Fibroblast of mammary gland (primary cell): Measurements from ENCODE around the gene DCHS1.

Experiments
- DNase-seq: peaks from one replicate; pipeline ENCODE4 v3.0.0-alpha.2; 2010; ENCODE audit warnings: low read depth
- H3K4me3 ChIP-seq: 2 replicates; pipeline ENCODE4 v1.5.1; 2011; ENCODE audit warnings: low read depth, mild to moderate bottlenecking, low read length, moderate library complexity; ENCODE audit not compliant: control insufficient read depth
- TF ChIP-seq, protein P1 (sequence below): conservative IDR thresholded peaks from 2 replicates; pipeline ENCODE4 v1.5.1; 2011; ENCODE audit warnings: low read depth, low read length, inconsistent platforms; ENCODE audit not compliant: control insufficient read depth, insufficient read depth

DCHS1 gene

DNA sequence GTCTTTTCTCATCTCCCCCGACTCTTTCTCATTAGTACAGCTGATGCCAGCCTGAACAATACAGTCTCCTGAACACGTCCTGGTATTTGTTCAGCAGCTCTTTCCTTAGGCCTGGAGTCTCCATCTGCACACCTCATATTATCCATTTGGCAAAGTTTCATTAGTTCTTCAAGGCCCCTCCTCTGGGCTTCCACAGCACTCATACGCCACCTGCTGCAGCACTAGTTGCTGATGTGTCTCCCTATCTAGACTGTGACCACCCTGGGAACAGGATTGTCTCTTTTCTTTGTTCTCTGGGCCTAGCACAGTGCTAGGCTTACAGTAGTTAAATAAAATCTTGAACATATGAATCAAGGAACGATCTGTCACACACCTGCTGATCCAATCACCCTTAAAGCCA lies 17.2 kb downstream of the DCHS1 start:
- no peak overlapping the region for H3K4me3 ChIP-seq
- no peak for DNase-seq
- TF ChIP-seq, protein P1, sequence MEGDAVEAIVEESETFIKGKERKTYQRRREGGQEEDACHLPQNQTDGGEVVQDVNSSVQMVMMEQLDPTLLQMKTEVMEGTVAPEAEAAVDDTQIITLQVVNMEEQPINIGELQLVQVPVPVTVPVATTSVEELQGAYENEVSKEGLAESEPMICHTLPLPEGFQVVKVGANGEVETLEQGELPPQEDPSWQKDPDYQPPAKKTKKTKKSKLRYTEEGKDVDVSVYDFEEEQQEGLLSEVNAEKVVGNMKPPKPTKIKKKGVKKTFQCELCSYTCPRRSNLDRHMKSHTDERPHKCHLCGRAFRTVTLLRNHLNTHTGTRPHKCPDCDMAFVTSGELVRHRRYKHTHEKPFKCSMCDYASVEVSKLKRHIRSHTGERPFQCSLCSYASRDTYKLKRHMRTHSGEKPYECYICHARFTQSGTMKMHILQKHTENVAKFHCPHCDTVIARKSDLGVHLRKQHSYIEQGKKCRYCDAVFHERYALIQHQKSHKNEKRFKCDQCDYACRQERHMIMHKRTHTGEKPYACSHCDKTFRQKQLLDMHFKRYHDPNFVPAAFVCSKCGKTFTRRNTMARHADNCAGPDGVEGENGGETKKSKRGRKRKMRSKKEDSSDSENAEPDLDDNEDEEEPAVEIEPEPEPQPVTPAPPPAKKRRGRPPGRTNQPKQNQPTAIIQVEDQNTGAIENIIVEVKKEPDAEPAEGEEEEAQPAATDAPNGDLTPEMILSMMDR, result no peak

DNA sequence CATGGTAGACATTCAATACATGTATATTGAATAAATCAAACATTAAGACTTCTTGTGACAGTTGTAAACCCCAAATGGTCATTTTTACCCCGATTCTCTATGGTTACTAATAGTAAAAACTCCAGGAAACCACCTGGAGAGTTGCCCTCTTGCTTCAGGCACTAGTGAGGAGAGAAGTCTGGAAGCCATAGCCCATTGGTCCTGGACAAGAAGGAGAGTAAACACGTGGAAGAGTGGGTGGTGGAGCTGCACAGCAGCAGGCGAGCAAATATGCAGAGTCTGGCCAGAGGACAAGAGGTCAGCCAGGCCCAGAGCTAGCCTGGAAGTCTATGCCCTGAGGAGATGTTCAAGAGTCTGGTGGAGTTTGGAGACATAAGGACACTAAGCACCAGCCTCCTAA lies 17.7 kb downstream of the DCHS1 start:
- DNase-seq, result peak; percentile 88
- no peak overlapping the region for H3K4me3 ChIP-seq
- TF ChIP-seq, protein P1, result no peak

DNA sequence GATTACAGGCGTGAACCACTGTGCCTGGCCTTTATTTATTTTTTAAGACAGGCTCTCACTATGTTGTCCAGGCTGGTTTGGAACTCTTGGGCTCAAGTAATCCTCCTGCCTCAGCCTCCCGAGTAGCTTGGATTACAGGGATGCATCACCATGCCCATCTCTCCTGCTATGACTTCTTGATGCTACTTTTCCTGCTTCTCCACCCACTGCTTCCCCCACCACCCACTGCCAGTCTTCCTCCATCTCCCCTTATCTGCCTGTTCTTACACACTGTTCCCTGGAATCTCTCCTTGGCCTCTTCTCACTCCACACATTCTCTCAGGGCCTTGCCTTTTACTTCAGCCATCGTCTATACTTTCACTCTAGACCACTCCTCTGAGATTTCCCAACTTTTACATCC lies 19.1 kb downstream of the DCHS1 start:
- H3K4me3 ChIP-seq, result no peak overlapping the region
- TF ChIP-seq, protein P1, result no peak
- no peak for DNase-seq

DNA sequence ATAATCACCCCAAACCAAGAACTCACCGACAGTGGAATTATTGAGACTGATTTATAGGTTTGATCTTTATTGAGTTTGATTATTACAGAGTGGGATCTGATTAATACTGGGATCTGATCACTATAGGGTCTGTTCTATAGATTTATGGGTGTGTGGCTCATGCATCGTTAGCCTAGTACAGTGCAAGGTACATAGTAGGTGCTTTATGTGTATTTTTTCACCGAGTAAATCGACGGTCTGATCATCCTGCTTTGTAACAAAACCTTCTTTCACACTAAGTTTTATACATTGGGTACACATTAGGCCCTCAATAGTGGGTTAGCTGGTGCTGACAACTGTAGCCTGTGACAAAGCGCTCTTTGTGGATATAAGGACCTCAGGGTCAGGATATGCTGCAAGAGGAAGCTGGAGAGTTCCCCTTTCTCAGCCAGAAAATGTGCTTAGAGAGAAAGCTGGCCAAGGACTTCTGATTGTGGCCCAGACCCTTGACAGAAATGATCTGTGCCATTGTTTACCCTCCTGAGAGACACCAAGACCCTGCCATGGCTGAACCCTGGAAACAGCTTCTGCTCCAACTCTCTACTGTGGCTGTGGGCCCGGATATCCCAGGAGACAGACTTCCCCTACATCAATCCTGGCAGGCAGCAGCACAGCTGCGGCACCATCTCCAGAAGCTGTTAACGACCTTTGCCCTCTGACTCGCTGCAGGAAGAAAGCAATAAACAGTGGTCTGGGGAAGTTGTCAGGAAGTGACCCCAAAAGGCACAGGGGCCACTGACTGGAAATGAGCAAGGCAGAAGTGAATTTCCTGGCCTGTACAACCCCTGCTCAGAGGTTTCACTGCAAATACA lies 20.3 kb downstream of the DCHS1 start:
- DNase-seq, result peak; percentile 81
- TF ChIP-seq, protein P1, result no peak
- no peak overlapping the region for H3K4me3 ChIP-seq

DNA sequence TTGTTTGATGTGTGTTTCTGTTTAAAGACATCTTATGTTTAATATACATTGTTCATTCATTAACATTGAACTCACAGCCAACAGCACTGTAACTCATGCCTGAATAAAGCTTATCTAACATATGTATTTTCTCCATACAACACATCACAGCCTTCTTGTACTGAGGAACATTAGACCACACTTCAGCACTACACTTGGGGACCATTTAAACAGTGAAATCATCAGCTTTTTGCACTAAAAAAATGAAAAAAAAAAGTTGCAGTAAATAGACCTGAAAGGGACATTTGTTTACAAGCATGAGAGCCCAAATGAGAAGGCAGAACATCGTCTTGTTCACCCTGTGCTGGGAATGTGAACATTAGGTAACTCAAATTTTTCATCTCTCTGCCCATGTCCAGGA lies 21.1 kb downstream of the DCHS1 start:
- DNase-seq, result no peak
- H3K4me3 ChIP-seq, result no peak overlapping the region
- TF ChIP-seq, protein P1, result no peak

DNA sequence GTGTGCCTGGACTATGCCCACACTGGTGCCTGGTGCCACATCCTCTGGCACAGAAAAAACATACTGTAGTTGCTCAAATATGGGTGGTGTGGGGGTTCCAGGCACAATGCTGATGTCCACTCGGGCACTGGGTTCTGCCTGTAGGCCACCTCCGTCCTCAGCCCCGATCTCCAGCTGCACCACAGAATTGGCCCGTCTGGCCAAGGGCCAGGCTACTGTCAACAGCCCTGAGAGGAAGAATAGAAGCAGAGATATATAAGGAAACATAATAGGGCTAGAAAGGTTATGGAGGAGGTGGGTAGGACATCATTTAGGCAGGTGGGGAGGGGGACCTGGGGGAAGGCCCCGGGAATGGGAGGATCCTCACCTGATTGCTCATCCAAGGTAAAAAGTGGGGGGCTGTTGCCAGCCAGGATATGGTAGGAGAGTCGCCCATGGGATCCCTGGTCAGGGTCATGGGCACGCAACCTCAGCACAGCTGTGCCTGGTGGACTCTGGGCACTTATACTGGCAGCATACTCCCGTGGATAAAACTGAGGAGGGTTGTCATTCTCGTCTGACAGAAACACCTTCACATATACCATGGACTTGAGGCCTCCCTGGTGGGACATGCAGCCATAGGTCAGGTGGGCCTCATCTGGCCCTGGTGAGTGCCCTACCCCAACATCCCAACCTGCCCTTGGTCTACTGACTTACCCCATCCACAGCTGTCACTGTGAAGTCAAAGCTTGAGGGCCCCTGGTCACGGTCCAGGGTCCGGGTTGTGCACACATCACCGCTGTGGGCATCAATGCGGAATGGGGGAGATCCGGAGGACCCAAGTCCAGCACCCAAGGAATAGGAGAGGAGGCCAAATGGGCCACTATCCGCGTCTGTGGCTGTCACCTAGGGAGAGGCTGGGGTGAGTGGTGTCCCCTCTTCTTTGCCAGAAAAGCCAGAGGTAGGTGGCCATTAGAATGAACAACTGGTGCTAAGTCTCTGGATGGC lies 21.9 kb downstream of the DCHS1 start:
- H3K4me3 ChIP-seq, result no peak overlapping the region

More for the DNA sequence above, 21.9 kb downstream of the DCHS1 start:
- no peak for DNase-seq
- TF ChIP-seq, protein P1, result no peak
